Stimulated activated naive CD4-positive, alpha-beta T cell treated with Interleukin-2 at 50 U/mL for 16 hours (primary cell): ENCODE results near the gene GIMAP4.
A peak's percentile ranks its signal among the peaks of the same experiment; 100 is the strongest.
"Not testable (repeated sequence)": the region's sequence is repeated elsewhere in the genome, so short reads cannot be mapped to it uniquely, and the experiment has no call there.

Source experiments
- DNase-seq: peaks from one replicate; lab custom pipeline; 2025; lab: John Stamatoyannopoulos, UW

Gene GIMAP4

GRCh38 chr7:150567169-150567568 lies at the start of gene GIMAP4:
Gene GIMAP4 (plus strand): TSS chr7:150567390. CDS start chr7:150569902, 2,512 bp downstream.
- no peak for DNase-seq

DNA sequence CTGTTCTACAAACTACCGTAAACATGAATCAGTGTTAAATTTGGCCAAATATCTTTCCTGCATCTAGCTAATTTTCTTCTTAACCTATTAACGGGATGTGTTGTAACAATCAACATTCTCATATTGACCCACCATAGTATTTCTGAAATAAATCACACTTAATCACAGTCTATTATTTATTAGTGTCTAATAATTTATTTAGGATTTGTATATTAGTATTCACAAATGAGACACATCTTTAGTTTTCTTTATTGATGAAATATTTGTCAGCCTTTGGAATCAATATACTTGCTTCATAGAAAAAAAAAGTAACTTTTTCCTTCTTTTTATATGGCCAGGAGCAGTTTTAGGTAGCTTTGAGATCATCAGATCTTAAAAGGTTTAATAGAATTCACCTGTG lies 47.9 kb upstream of the GIMAP4 start:
- no peak for DNase-seq

GRCh38 chr7:150520145-150520544 lies 47.0 kb upstream of the GIMAP4 start:
- peak; percentile 22 for DNase-seq

GRCh38 chr7:150522931-150523330 lies 44.3 kb upstream of the GIMAP4 start:
- not testable (repeated sequence) for DNase-seq

DNA sequence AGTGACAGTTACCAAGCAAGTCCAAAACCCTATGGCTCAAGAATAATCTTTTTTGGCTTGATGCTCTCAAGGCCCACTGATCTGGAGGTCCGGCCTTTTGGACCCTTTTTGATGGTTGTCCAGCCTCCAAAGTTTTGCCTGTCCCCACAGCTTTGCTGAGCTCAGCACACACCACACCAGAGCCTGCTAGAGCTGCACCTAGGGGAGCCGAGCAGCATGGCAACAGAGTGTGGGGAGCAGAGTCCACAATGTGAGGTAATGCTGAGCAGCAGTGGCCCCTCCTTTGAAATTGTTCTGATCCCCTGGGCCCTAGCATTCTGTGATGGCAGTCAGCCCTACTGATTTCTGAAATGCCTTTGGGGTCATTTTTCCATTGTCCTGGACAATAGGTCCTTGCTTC lies 43.2 kb upstream of the GIMAP4 start:
- no peak for DNase-seq

DNA sequence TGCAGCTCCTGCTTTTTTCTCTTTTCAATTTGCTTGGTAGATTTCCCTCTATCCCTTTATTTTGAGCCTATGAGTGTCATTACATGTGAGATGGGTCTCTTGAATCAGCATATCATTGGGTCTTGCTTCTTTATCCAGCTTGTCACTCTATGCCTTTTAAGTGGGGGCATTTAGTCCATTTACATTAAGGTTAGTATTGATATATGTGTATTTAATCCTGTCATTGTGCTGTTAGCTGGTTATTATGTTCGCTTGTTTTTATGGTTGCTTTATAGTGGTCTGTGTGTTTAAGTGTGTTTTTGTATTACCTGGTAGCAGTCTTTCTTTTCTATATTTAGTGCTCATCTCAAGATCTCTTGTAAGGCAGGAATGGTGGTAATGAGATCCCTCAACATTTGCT lies 35.5 kb upstream of the GIMAP4 start:
- DNase-seq, result no peak

- no peak for DNase-seq
Observed at GRCh38 chr7:150538259-150538658, 28.9 kb upstream of the GIMAP4 start.

DNA sequence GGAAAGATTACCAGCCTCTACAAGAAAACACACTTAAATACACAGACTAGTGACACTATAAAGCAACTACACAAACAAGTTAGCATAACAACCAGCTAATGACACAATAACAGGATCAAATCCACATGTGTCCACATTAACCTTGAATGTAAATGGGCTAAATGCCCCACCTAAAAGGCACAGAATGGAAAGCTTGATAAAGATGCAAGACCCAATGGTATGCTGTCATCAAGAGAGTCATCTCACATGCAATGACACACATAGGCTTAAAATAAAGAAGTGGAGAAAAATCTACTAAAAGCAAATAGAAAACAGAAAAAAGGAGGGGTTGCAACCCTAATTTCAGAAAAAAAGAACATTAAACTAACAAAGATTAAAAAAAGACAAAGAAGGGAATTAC lies 14.0 kb upstream of the GIMAP4 start:
- DNase-seq, result no peak

- no peak for DNase-seq
Observed at GRCh38 chr7:150556521-150557138, 10.6 kb upstream of the GIMAP4 start.

DNA sequence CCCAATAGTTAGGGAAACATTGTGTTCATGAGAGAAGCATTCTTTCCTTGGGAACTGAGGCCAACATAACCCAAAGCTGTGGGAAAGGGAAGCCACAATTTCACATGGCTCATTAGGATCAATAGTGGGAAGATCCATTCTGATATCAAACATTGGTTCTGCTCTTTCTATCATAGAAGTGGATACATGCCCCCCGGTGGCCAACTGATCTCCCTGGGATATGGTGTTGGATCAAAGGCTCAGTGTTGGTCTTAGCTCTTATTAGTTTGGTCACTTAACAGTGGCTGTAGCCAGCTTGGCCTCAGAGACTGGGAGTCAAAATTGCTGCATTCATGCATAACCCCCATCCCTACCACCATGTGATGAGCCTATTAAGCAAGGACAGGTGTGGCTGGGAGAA lies 6.7 kb upstream of the GIMAP4 start:
- DNase-seq, result no peak

DNA sequence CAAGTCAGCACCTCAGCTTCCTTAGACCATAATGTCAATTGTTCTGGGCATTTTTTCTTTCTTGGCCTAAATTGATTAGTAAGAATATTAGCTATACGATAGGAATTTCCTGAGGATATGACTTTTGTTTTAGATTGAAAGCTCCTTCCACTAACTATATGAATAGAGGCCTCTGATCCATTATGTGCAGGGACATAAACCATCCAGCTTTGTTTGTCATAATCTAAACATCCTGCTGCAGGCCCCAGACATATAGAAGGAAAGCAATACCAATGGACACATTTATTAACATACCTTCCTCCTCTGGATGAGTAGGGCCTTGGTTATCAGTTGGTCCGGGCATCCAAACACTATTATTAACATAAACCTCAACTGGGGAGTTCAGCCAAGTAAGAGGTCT lies 4.3 kb upstream of the GIMAP4 start:
- DNase-seq, result no peak

- no peak for DNase-seq
Observed at GRCh38 chr7:150564006-150564405, 3.2 kb upstream of the GIMAP4 start.

DNA sequence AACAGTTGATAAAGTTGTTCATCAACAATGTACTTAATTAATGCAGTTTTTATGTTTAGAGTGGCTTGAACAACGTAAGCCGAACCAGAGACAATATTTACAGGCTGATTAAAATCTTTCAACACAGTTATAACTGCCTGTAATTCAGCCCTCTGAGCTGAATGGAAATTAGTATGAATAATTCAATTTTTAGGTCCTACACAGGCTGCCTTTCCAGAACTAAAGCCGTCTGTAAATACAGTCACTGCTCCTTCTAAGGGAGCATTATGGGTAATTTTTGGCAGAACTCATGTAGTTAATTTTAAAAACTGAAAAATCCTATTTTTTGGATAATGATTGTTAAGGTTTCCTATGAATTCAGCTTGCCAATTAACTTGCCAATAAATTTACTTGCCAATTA lies 2.6 kb upstream of the GIMAP4 start:
- DNase-seq, result no peak

DNA sequence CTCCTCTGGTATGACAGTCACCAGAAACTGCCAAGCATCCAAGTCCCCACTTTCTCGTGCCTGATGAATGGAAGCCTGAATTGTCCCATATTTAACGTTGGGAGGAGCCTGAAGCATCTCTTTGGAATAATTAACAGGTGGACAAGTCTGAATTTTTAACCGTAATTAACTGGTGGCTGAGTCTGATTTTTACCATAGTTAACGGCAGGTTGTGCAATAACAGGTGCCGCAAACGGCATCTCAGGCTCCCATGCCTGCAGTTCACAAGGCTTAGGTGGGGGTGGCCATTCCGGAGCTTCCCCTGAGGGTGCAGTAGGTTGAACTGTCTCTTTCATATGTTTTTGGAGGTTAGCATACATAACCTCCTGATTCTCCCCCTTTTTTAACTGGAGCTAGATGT lies 2.0 kb upstream of the GIMAP4 start:
- no peak for DNase-seq

- no peak for DNase-seq
Observed at GRCh38 chr7:150566123-150566522, 1.1 kb upstream of the GIMAP4 start.

DNA sequence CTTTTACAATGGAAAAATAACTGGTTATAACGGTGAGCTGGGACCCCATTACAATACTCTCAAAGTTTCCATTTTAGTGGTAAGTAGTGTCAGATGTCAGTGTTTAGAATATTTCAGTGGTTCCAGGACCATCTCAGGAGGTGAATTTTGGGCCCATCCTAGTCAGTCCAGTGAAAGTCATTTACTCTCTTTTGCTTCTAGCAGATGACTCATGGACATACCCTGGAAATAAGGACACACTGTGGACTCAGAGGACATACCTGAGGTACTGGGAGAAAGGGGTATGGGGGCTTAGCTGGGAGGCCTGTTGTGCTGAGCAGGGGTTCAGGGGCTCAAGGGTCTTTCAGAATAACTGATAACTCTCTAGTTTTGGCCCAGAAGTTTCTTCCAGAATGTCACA lies 618 bp upstream of the GIMAP4 start:
- DNase-seq, result no peak

DNA sequence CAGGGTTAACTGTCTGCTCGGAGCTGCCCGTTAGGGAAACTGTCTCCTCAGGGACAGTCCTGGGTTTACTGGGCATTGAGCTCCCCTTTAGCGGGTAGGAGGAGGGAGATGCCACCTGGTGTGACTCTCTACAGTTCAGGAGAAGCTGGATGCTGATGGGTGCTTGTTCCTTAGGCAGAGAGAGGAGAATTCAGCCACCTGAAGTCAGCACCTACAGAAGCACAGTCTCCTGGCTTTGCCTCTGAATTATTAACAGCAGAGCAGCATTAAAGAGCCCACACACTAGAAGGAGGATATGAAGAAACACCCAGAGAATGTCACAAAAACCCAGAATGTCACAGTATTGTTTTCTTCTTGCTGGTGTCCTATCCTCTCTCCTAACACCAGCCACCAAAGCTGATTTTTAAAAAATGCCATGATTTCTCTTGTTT lies 696 bp downstream of the GIMAP4 start:
- no peak for DNase-seq

- DNase-seq, result no peak
Observed at GRCh38 chr7:150568714-150569113, 1.5 kb downstream of the GIMAP4 start.

DNA sequence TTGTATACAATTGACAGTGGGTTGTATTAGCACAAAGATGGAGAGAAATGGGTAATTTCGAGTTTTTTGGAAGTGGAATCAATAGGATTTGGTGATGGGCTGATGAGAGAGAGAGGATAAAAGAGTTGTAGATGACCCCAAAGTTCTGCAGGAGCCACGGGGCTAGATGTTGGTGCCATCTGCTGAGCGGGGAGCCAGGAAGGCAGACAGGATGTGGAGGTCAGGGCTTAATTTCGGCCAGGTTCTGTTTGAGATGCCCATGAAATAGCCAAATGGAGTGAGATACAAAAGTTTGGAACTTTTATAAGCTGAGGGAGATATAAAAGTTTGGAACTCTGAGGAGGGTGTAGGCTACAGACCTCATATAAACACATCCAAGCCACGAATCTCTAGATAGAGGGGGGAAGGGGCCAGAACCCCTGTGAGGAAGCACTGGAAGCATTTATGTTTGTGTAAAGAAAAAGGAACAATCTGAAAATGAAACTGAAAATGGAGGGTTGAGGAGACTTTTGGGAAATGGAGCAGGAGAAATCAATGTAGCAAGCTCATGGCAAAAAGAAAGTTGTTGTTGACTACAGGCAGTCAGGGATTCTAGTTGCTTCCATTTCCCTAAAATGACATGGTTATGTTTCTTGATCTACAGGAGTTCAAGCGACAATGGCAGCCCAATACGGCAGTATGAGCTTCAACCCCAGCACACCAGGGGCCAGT lies 2.2 kb downstream of the GIMAP4 start:
- DNase-seq, result no peak

- DNase-seq, result no peak
Observed at GRCh38 chr7:150570556-150571465, 3.6 kb downstream of the GIMAP4 start.

GRCh38 chr7:150572496-150572895 lies 5.3 kb downstream of the GIMAP4 start:
- DNase-seq, result no peak

- DNase-seq, result not testable (repeated sequence)
Observed at GRCh38 chr7:150579979-150580637, 12.9 kb downstream of the GIMAP4 start.
